HCT116 (cell line): Measurements from ENCODE around the gene NXPE3. TPM values are rescaled to one million over a fixed set of nuclear protein-coding genes. Genes with fewer than 3 reads are reported as not detected.

ENCODE experiments used
- ATAC-seq: fragments of 200-7000 bp; cut with Tn5 transposase; 2 replicates; pipeline ENCODE4 v1.9.1; 2020; ENCODE audit warnings: mild to moderate bottlenecking, moderate library complexity
- BruUV-seq: library from RNA; stranded (reverse); fragments of 400-500 nt; replicated peaks from 2 replicates; lab custom pipeline; 2021; lab: Mats Ljungman, UMichigan
- CTCF ChIA-PET: fragments of 300-600 bp; sonication (Branson Sonifier 250); formaldehyde crosslinking; loops from one replicate; lab custom pipeline; 2021; ENCODE audit warnings: antibody characterized with exemption; lab: Charles Lee
- POLR2A ChIA-PET: fragments of 300-600, 350-600 bp; sonication (Branson Sonifier 250); formaldehyde crosslinking; loops from one replicate; lab custom pipeline; 2021; ENCODE audit warnings: antibody characterized with exemption; lab: Charles Lee
- RAD21 ChIA-PET, 2 experiments: fragments of 300-600 bp; sonication (Branson Sonifier 250); formaldehyde crosslinking; loops; one replicate each; lab custom pipeline; 2023; ENCODE audit warnings: low total read pairs in 2 of 2; ENCODE audit not compliant: uncharacterized antibody in 2 of 2, unreplicated experiment in 2 of 2, low non-redundant PET in 1 of 2; lab: Charles Lee
- DNase-seq: peaks from one replicate; pipeline ENCODE4 v3.0.0-alpha.2; 2010; ENCODE audit warnings: low read depth, low spot score
- H2AFZ ChIP-seq: fragments of 200-600 bp; shearing (Covaris generic), sonication (generic); 2 replicates; pipeline ENCODE4 v1.6.1; 2017; ENCODE audit warnings: low read depth, mixed run types, mixed read lengths, antibody characterized with exemption, low read length; ENCODE audit not compliant: poor library complexity, severe bottlenecking
- H3K27ac ChIP-seq: 2 replicates; pipeline ENCODE4 v1.5.1; 2012; ENCODE audit warnings: low read depth, low read length
- H3K27me3 ChIP-seq: fragments of 200-600 bp; sonication (generic); 2 replicates; pipeline ENCODE4 v1.6.1; 2016; ENCODE audit warnings: mixed run types, low read length, mixed read lengths; ENCODE audit not compliant: insufficient read depth
- H3K36me3 ChIP-seq, 2 experiments: fragments of 200-500 bp in 1 of 2; fragments of 200-600 bp in 1 of 2; sonication (Bioruptor generic) in 1 of 2; sonication (generic) in 1 of 2; 2 replicates each; pipeline versions ENCODE4 v1.5.1 to v1.6.1; 2014 to 2016; ENCODE audit warnings: low read length in 2 of 2, inconsistent platforms in 1 of 2, mixed read lengths in 1 of 2, mixed run types in 1 of 2; ENCODE audit not compliant: insufficient read depth in 2 of 2, control insufficient read depth in 1 of 2
- H3K4me1 ChIP-seq, 2 experiments: fragments of 200-600 bp in 1 of 2; sonication (generic) in 1 of 2; 2 replicates each; pipeline versions ENCODE4 v1.5.1 to v1.6.1; 2012 to 2017; ENCODE audit warnings: low read length in 2 of 2, inconsistent platforms in 1 of 2, mild to moderate bottlenecking in 1 of 2, mixed read lengths in 1 of 2, mixed run types in 1 of 2, moderate library complexity in 1 of 2; ENCODE audit not compliant: insufficient read depth in 2 of 2, control insufficient read depth in 1 of 2
- H3K4me2 ChIP-seq: fragments of 200-600 bp; sonication (generic); 2 replicates; pipeline ENCODE4 v1.6.1; 2017; ENCODE audit warnings: mixed run types, low read length, mixed read lengths
- H3K4me3 ChIP-seq, 2 experiments: fragments of 200-600 bp in 1 of 2; sonication (generic) in 1 of 2; replicated peaks in 1 of 2; 2 replicates each; pipeline ENCODE4 v1.5.1; 2011 to 2016; ENCODE audit warnings: low read length in 2 of 2, control low read depth in 1 of 2, low read depth in 1 of 2, mild to moderate bottlenecking in 1 of 2, mixed read lengths in 1 of 2, mixed run types in 1 of 2
- H3K79me2 ChIP-seq: fragments of 200-600 bp; sonication (generic); 2 replicates; pipeline ENCODE4 v1.6.1; 2017; ENCODE audit warnings: mild to moderate bottlenecking, mixed run types, low read length, moderate library complexity, mixed read lengths; ENCODE audit not compliant: insufficient read depth
- H3K9ac ChIP-seq: fragments of 200-600 bp; sonication (generic); 2 replicates; pipeline ENCODE4 v1.6.1; 2016; ENCODE audit warnings: low read length, mixed read lengths
- H3K9me2 ChIP-seq: fragments of 200-600 bp; sonication (generic), shearing (Covaris generic); 2 replicates; pipeline ENCODE4 v1.6.1; 2017; ENCODE audit warnings: mixed run types, mild to moderate bottlenecking, moderate library complexity; ENCODE audit not compliant: insufficient read depth
- H3K9me3 ChIP-seq, 2 experiments: fragments of 200-500 bp in 1 of 2; fragments of 200-600 bp in 1 of 2; sonication (Bioruptor generic) in 1 of 2; sonication (generic) in 1 of 2; 2 replicates each; pipeline ENCODE4 v1.6.1; 2014 to 2017; ENCODE audit warnings: low read length in 2 of 2, mixed read lengths in 2 of 2, inconsistent platforms in 1 of 2, low read depth in 1 of 2, mild to moderate bottlenecking in 1 of 2, mixed run types in 1 of 2, moderate library complexity in 1 of 2; ENCODE audit not compliant: control insufficient read depth in 1 of 2, insufficient read depth in 1 of 2
- H4K20me1 ChIP-seq: fragments of 200-600 bp; sonication (generic), shearing (Covaris generic); 2 replicates; pipeline ENCODE4 v1.6.1; 2017; ENCODE audit warnings: mixed run types, mild to moderate bottlenecking, moderate library complexity; ENCODE audit not compliant: insufficient read depth
- CBX3 ChIP-seq: IDR thresholded peaks from 2 replicates; pipeline ENCODE4 v1.6.1; 2012; ENCODE audit warnings: low read depth
- CEBPB ChIP-seq: IDR thresholded peaks from 2 replicates; pipeline ENCODE4 v1.6.1; 2012; ENCODE audit warnings: low read depth
- EGR1 ChIP-seq: IDR thresholded peaks from 2 replicates; pipeline ENCODE4 v1.6.1; 2012; ENCODE audit warnings: low read depth
- ELF1 ChIP-seq: IDR thresholded peaks from 2 replicates; pipeline ENCODE4 v1.6.1; 2012; ENCODE audit warnings: low read depth, borderline replicate concordance
- EZH2 ChIP-seq: fragments of 200-600 bp; sonication (generic); IDR thresholded peaks from 2 replicates; pipeline ENCODE4 v1.6.1; 2017; ENCODE audit warnings: antibody characterized with exemption, mixed run types
- EZH2phosphoT487 ChIP-seq: fragments of 200-600 bp; IDR thresholded peaks from 2 replicates; pipeline ENCODE4 v1.6.1; 2018; ENCODE audit warnings: antibody characterized with exemption, borderline replicate concordance
- FOSL1 ChIP-seq: IDR thresholded peaks from 2 replicates; pipeline ENCODE4 v1.6.1; 2012; ENCODE audit warnings: low read depth
- SRF ChIP-seq: IDR thresholded peaks from 2 replicates; pipeline ENCODE4 v1.6.1; 2012; ENCODE audit warnings: low read depth
- TCF7L2 ChIP-seq: IDR thresholded peaks from 2 replicates; pipeline ENCODE4 v1.7.0; 2011; ENCODE audit warnings: borderline replicate concordance, inconsistent platforms; ENCODE audit not compliant: insufficient read depth, insufficient read length; ENCODE audit errors: extremely low read depth
- ZNF274 ChIP-seq: fragments of 200-500 bp; sonication (Bioruptor generic); IDR thresholded peaks from 2 replicates; pipeline ENCODE4 v1.6.1; 2014; ENCODE audit warnings: mild to moderate bottlenecking, low read depth, low read length, inconsistent platforms
- intact Hi-C: fragments of 100-400 bp; cut with micrococcal nuclease; formaldehyde crosslinking; loops from 2 replicates; pipeline ENCODE4 v1.10.0; 2022
- total RNA-seq: library from RNA; stranded (reverse); gene quantifications from one replicate; pipeline ENCODE4 v1.2.1, GENCODE V29; 2021; ENCODE audit not compliant: unreplicated experiment
- TF ChIP-seq, protein P1 (sequence below): IDR thresholded peaks from 2 replicates; pipeline ENCODE4 v1.6.1; 2011; ENCODE audit warnings: mild to moderate bottlenecking, low read length, moderate library complexity; ENCODE audit not compliant: insufficient replicate concordance; ENCODE audit errors: extremely low read depth

Gene NXPE3
- total RNA-seq, 1 experiment from 2014 or later: 4.3 TPM

DNA sequence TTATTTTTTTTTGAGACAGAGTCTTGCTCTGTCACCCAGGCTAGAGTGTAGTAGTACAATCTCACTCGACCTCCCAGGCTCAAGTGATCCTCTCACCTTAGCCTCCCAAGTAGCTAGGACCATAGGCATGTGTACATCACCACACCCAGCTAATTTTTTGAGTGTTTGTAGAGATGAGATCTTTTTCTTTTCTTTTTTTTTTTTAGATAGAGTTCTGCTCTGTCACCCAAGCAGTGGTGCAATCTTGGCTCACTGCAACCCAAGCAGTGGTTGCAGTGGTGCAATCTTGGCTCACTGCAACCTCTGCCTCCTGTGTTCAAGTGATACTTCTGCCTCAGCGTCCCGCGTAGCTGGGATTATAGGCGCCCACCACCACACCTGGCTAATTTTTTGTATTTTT lies 49.4 kb upstream of the NXPE3 start (continued):
- no peak for TF ChIP-seq TCF7L2
- no peak for TF ChIP-seq ELF1
- no peak for TF ChIP-seq CBX3

DNA sequence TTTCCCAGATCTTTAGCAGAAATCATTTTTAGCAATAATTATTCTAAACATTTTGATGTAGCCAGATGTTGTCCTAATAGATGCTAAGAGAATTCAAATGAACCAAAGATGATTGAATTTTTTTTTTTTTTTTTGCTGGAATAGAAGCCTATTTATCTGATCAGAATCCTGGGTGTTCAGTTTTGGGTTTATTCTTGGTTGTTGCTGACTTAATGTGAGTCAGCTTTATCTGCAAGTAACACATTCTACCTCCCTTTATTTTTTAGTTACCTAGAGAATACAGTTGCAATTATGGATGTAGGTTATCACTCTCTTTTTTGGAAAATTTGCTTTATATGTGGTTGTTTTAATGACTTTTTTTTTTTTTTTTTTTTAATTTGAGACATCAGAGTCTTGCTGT lies 48.2 kb upstream of the NXPE3 start:
- ATAC-seq: no peak
- Histone ChIP-seq H3K4me1 (peaks cover 2 to 3% of the 10 kb centered on the region in 2 experiments; a peak in 3 of 4 replicates), H3K9ac (no peak overlapping the region), H3K4me3 (no peak overlapping the region), H3K4me2 (no peak overlapping the region), H3K36me3 (peaks cover 37 to 38% of the 10 kb centered on the region in 2 experiments; a peak in 3 of 4 replicates), H3K27me3 (no peaks in the 10 kb centered on the region), H2AFZ (no peak overlapping the region), H3K79me2 (0 out of 2 replicates have a peak, but pooled peaks cover 2% of the 10 kb centered on the region), H3K9me3 (no peaks in the 10 kb centered on the region), H3K27ac (no peak overlapping the region), H4K20me1 (no peaks in the 10 kb centered on the region), H3K9me2 (no peaks in the 10 kb centered on the region)
- TF ChIP-seq CEBPB: no peak
- TF ChIP-seq ZNF274: no peak
- no peak for TF ChIP-seq CBX3
- TF ChIP-seq FOSL1: no peak
- TF ChIP-seq ELF1: no peak
- TF ChIP-seq EZH2phosphoT487: no peak
- TF ChIP-seq EZH2: no peak
- no peak for TF ChIP-seq SRF
- no peak for TF ChIP-seq EGR1
- TF ChIP-seq, protein P1, sequence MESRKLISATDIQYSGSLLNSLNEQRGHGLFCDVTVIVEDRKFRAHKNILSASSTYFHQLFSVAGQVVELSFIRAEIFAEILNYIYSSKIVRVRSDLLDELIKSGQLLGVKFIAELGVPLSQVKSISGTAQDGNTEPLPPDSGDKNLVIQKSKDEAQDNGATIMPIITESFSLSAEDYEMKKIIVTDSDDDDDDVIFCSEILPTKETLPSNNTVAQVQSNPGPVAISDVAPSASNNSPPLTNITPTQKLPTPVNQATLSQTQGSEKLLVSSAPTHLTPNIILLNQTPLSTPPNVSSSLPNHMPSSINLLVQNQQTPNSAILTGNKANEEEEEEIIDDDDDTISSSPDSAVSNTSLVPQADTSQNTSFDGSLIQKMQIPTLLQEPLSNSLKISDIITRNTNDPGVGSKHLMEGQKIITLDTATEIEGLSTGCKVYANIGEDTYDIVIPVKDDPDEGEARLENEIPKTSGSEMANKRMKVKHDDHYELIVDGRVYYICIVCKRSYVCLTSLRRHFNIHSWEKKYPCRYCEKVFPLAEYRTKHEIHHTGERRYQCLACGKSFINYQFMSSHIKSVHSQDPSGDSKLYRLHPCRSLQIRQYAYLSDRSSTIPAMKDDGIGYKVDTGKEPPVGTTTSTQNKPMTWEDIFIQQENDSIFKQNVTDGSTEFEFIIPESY: no peak
- no peak for DNase-seq
- RAD21 ChIA-PET: no interaction called here
- CTCF ChIA-PET: no interaction called here
- BruUV-seq: no TSS peak
- intact Hi-C loops: no loop called here
- POLR2A ChIA-PET: no interaction called here
